Measurements from ENCODE around the gene GAK.

Gene GAK

DNA sequence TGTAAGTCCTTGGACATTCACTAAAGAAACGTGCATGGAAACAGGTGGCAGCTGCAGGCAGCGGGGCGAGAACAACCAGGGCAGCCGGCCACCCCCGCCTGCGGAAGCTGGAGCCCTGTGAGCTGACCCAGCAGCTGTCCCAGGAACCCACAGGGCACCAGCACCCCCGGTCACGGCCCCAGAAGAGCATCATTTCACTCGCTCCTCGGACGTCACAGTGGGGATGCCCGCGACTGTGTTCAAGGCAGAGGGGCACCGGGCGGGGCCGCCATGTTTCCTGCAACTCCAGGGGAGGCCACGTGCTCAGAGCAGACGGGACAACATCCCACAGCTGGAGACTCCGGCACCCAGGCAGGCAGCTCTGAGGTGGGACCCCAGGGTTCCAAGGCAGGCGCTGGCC lies 61.2 kb downstream of the GAK start:
- DNase-seq (ENCODE audit: low read depth in 2 of 2) = no peak

DNA sequence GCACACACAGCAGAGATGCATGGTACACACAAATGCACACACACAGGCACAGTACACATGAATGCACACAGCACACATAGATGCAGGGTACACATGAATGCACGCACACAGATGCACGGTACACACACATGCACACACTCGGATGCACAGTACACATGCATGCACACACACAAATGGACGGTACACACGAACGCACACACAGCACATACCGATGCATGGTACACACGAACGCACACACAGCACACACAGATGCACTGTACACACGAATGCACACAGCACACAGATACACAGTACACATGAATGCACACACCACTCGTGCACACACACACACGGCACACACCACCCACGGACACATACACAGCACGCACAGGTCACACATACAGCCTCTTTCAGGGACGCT lies 62.3 kb downstream of the GAK start:
- DNase-seq (ENCODE audit: low read depth in 2 of 2) = no peak

DNA sequence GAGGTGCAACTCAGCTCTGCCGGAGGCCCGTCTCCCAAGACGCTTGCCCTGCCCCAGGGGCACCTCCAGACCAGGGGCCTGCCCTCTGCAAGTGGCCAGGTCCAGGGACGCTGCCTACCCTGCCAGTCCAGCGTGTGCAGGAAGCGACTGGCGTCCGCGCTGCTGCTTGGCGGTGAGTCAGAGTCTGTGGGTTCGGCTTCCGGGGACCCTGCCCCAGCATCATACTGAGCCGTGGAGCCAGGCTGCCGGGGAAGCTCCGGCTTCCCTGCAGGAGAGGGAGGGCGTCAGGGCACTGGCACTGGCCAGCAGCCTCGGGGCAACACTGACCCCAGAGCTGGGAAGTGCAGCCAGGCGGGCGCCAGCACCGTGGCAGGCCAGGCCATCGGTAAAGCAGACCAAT lies 63.7 kb downstream of the GAK start:
- DNase-seq (ENCODE audit: low read depth in 2 of 2) = no peak

DNA sequence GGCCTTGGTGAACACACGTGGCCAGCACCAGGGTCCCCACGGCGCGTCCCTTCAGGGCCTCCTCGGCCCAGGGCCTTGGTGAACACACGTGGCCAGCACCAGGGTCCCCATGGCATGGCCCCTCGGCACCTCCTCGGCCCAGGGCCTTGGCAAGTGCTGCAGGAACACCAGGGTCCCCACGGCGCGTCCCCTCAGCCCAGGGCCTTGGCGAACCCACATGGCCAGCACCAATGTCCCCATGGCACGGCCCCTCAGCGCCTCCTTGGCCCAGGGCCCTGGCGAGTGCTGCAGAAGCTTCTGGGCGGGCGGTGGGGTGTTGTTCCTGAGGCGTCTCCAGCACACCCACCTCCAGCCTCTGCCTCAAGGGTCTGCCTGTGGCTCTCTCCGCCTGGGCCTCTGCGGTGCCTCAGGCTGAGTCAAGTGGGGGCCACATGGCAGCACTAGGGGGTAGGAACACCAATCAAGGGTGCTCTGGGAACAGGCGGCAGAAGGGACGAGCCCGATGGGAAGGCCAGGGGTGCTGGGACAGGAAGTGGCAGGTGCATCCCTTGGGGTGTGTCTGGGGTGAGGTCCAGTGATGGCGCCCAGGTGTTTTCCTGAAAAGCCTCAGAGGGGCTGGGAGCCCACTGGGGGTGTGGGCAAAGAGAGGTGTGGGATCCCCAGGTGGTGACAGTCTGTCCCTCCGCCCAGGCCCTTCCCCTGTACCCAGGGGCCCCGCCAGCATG lies 64.4 kb downstream of the GAK start:
- no peak for DNase-seq (ENCODE audit: low read depth in 2 of 2)

- no peak for DNase-seq (ENCODE audit: low read depth in 2 of 2)
Measured at GRCh38 chr4:866761-867390, 65.2 kb downstream of the GAK start.

DNA sequence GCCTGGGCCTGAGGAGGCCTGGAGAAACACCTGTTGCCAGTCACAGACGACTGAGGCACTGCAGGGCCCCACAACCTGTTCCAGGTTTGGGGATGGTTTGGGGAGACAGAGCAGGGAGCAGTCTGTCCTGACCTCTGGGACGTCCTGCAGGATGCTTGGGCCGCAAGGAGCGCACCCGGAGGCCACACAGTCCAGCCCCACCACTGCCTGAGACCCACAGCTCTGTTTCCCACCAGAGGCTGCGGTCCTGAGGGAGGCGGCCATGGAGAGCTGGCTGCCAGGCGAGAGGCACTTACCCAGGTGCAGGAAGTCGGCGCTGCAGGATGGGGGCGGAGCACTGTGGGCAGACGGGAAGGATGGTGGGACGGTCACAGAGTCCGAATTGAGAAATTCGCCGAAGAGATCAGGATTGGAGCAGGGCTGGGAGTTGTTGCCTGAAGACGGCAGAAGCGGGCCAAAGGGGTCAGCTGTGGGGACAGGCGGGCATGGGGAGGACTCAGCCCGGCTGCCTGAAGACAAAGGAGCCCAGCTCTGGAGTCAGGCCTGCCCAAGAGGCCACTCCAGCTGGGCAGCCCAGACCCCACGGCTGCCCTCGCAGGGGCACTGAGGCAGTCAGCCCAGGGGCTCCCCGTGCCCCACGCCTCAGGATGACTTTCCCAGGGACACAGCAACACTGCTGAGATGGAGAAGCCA lies 65.9 kb downstream of the GAK start:
- no peak for DNase-seq (ENCODE audit: low read depth in 2 of 2)

- DNase-seq (ENCODE audit: low read depth in 2 of 2) = no peak
Measured at GRCh38 chr4:865572-865971, 66.5 kb downstream of the GAK start.

- DNase-seq (ENCODE audit: low read depth in 2 of 2) = no peak
Measured at GRCh38 chr4:865121-865465, 67.0 kb downstream of the GAK start.

DNA sequence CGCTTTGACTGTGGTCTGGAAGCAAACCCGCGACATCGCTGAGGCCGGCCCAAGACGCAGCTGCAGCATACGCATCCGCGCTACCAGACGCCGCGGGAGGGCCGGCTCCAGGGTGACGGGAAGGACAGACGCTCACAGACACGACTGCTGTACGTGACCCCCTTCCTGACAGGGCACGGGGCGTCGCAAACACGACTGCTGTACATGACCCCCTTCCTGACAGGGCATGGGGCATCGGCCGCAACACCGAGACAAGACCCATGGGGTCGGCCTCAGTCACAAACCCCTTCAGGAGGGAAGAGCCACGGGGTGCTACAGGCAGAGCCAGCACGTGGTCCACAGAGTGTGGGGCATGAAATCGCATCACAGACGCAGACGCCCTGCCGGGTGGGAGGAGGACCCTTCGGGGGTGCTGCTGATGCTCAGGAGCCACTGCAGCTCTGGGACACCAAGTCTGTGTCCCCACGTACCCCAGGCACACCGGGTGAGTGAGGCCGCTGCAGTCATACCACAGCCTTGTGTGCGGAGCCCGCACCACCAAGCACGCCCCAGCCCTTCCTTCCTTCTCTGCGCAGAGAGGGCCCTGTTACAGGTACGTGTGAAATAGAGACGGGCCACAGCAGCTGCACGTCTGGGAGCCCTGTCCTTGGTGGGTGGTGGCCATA lies 67.5 kb downstream of the GAK start:
- DNase-seq (ENCODE audit: low read depth in 2 of 2) = no peak

GRCh38 chr4:860561-860960 lies 71.6 kb downstream of the GAK start:
- no peak for DNase-seq (ENCODE audit: low read depth in 2 of 2)

DNA sequence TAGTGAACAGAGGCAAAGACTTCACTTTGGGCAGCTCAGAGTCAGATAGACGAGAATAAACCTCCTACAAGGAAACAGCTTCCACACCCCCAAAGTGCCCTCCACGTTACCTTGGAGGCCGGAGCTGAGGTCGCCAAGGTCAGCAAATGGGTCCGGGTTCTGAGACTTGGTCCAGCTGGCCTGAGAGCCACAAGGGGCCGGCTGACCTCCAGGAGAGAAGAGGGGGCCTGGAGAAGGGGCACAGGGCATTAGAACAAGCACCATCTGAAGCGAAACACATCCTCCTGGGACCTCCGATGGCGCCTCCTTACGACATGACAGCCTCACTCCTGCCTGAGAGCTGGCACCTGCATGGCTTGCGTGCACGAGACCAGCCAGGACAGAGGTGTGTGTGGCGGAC lies 72.6 kb downstream of the GAK start:
- no peak for DNase-seq (ENCODE audit: low read depth in 2 of 2)

- no peak for DNase-seq (ENCODE audit: low read depth in 2 of 2)
Measured at GRCh38 chr4:858831-859451, 73.2 kb downstream of the GAK start.

DNA sequence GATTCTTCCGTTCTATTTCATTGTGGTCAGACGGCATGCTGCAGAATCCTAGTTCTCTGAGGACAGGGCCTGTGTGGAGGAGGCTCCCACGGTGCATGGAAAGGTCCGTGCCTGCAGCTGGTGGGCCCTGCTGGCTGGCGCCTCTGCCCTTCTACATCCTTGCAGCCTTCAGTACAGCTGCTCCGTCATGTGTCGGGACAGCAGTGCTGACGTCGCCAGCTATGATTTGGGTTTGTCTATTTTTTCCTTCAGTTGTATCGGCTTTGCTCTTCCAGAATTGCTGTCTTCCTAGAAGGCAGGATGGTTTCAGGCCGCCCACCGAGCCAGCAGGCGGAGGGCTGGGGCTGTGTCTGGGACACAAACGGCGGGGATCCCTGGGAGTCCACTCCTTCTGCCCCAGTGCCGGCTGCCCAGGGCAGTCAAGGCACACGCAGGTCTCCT lies 74.1 kb downstream of the GAK start:
- no peak for DNase-seq (ENCODE audit: low read depth in 2 of 2)

- no peak for DNase-seq (ENCODE audit: low read depth in 2 of 2)
Measured at GRCh38 chr4:857461-857860, 74.7 kb downstream of the GAK start.

DNA sequence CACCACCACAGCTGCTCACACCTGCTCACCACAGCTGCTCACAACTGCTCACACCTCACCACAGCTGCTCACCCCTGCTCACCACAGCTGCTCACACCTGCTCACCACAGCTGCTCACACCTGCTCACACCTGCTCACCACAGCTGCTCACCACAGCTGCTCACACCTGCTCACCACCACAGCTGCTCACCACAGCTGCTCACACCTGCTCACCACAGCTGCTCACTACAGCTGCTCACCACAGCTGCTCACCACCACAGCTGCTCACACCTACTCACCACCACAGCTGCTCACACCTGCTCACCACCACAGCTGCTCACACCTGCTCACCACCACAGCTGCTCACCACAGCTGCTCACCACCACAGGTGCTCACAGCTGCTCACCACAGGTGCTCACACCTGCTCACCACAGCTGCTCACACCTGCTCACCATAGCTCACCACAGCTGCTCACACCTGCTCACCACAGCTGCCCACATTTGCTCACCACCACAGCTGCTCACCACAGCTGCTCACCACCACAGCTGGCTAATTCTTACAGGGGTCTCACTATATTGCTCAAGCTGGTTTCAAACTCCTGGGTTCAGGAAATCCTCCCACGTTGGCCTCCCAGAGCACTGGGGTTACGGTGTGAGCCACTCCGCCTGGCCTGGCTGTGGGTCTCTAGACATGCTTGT lies 75.8 kb downstream of the GAK start:
- no peak for DNase-seq (ENCODE audit: low read depth in 2 of 2)

DNA sequence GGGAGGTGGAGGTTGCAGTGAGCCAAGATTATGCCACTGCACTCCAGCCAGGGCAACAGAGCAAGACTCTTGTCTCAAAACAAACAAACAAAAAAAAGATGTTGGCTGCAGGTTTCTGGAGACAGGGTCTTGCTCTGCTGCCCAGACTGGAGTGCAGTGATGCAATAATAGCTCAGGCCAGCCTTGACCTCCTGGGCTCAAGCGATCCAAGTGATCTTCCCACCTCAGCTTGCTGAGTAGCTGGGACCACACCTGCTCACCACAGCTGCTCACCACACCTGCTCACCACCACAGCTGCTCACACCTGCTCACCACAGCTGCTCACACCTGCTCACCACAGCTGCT lies 76.3 kb downstream of the GAK start:
- no peak for DNase-seq (ENCODE audit: low read depth in 2 of 2)

DNA sequence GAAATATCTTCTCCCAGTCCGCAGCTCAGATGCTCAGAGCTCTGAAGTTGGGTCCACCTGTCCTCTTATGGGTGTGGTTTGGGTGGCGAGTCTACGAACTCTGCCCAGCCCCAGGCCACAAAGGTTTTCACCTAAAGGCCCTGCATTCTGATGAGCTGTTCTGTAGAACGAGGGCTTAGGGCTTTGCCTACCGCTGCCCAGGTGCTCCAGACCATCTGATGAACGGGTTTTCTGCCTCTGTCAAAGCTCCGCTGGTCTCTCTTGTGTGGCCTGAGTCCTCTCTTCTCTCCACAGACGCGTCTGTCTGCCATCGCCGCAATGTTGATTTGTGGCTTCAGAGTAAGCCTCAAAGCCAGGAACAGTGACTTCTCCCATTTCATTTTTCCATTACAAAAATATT lies 77.8 kb downstream of the GAK start:
- DNase-seq (ENCODE audit: low read depth in 2 of 2) = no peak

DNA sequence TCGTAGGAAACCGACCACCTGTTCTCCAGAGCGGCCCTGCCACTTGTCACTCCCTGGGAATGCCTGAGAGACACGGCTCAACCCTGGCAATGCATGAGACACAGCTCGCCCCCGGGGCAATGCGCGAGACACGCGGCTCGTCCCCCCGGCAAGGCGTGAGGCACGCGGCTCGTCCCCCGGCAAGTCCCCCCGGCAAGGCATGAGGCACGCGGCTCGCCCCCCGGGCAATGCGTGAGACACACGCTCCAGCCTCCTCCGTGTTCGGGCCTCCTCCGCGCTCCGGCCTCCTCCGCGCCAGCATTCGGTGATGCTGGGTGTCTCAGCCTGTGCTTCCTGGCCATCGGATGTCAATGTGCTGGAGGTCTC lies 78.7 kb downstream of the GAK start:
- DNase-seq (ENCODE audit: low read depth in 2 of 2) = no peak

- DNase-seq (ENCODE audit: low read depth in 2 of 2) = no peak
Measured at GRCh38 chr4:851701-852430, 80.2 kb downstream of the GAK start.

DNA sequence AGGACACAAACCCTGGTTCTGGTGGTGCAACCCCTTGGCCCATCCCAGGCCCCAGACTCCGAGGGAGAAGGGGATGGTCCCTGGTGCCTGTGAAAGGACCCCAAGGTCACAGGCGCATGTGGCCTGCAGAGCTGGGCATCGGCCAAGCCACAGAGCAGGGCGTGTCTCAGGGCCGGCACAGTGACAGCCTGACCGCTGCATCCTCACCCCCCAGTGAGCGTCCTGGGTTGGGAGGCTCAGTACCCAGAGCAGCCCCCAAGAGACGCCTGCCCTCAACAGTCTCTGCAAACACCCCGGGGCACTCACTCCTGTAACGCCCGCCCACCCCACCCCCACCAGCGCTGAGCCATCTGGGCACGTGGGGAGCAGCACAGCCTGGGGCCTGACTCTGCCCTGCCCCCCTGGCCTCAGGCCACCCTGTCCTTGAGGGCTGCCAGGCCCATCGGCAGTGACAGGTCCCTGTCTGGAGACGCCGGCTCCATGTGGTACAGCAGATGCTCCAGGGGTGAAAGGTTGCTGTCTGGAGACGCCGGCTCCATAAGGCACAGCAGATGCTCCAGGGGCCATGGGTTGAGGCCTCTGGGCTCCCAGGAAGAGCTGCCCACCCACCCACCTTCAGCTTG lies 81.7 kb downstream of the GAK start:
- DNase-seq (ENCODE audit: low read depth in 2 of 2) = no peak
